H1 (cell line): Measurements from ENCODE around the gene CCR9. TPM values are rescaled to one million over a fixed set of nuclear protein-coding genes. Genes with fewer than 3 reads are reported as not detected.

Experiments used
- CTCF ChIA-PET: fragments of 300-600 bp; sonication (Branson Sonifier 250); formaldehyde crosslinking; loops from one replicate; lab custom pipeline; 2021; ENCODE audit not compliant: partially characterized antibody; lab: Charles Lee
- POLR2A ChIA-PET: fragments of 300-600 bp; sonication (Branson Sonifier 250); formaldehyde crosslinking; loops from one replicate; lab custom pipeline; 2021; ENCODE audit warnings: inconsistent platforms; ENCODE audit not compliant: partially characterized antibody; lab: Charles Lee
- DNase-seq, 2 experiments: peaks; one replicate each; pipeline versions ENCODE4 v3.0.0 to v3.0.0-alpha.2; 2010 to 2022; ENCODE audit warnings: low spot score in 2 of 2, low read depth in 1 of 2, mixed read lengths in 1 of 2
- FAIRE-seq: peaks from 2 replicates; lab custom pipeline; 2011; peaks lifted over from hg19 to GRCh38; lab: Jason Lieb, UNC
- H2AFZ ChIP-seq: 2 replicates; pipeline ENCODE4 v1.8.1; 2012; ENCODE audit warnings: low read length, inconsistent platforms
- H2AK5ac ChIP-seq: 2 replicates; pipeline ENCODE4 v1.6.1; 2013; ENCODE audit warnings: low read depth, low read length
- H2BK120ac ChIP-seq: replicated peaks from 2 replicates; pipeline ENCODE3; 2013; ENCODE audit warnings: low read depth, low read length, inconsistent platforms
- H2BK12ac ChIP-seq: 2 replicates; pipeline ENCODE4 v1.6.1; 2013; ENCODE audit warnings: low read depth, low read length
- H2BK15ac ChIP-seq: 2 replicates; pipeline ENCODE4 v1.6.1; 2013; ENCODE audit warnings: low read length
- H2BK20ac ChIP-seq: 2 replicates; pipeline ENCODE4 v1.6.1; 2013; ENCODE audit warnings: low read length
- H2BK5ac ChIP-seq: 2 replicates; pipeline ENCODE4 v1.6.1; 2013; ENCODE audit warnings: low read depth, low read length
- H3K14ac ChIP-seq: 2 replicates; pipeline ENCODE4 v1.6.1; 2013; ENCODE audit warnings: inconsistent platforms; ENCODE audit not compliant: insufficient read length
- H3K18ac ChIP-seq: 2 replicates; pipeline ENCODE4 v1.6.1; 2013; ENCODE audit warnings: low read length; ENCODE audit errors: extremely low read depth
- H3K23ac ChIP-seq: 2 replicates; pipeline ENCODE4 v1.6.1; 2013; ENCODE audit warnings: inconsistent platforms; ENCODE audit not compliant: insufficient read length
- H3K23me2 ChIP-seq: 2 replicates; pipeline ENCODE4 v1.6.1; 2013; ENCODE audit warnings: low read depth, low read length
- H3K27ac ChIP-seq: 2 replicates; pipeline ENCODE4 v1.6.1; 2011; ENCODE audit warnings: low read depth, low read length, inconsistent platforms
- H3K27me3 ChIP-seq, 4 experiments: replicated peaks in 1 of 4; 1 replicate in 1 of 4; 2 replicates in 3 of 4; pipeline versions ENCODE4 v1.6.1 to v1.8.1; 2011 to 2013; ENCODE audit warnings: low read length in 3 of 4, mild to moderate bottlenecking in 3 of 4, inconsistent platforms in 2 of 4, mixed read lengths in 2 of 4, moderate library complexity in 1 of 4; ENCODE audit not compliant: control insufficient read depth in 3 of 4, insufficient read depth in 3 of 4; ENCODE audit errors: extremely low read depth in 1 of 4
- H3K36me3 ChIP-seq, 4 experiments: 2 replicates each; pipeline versions ENCODE4 v1.6.1 to v1.8.1; 2011 to 2013; ENCODE audit warnings: mild to moderate bottlenecking in 4 of 4, low read length in 3 of 4, moderate library complexity in 2 of 4, control low read depth in 1 of 4, inconsistent platforms in 1 of 4; ENCODE audit not compliant: insufficient read depth in 4 of 4, control insufficient read depth in 2 of 4
- H3K4ac ChIP-seq: replicated peaks from 2 replicates; pipeline ENCODE3; 2013; ENCODE audit warnings: low read length, low read depth, mixed read lengths, inconsistent platforms; ENCODE audit not compliant: insufficient read length
- H3K4me1 ChIP-seq, 4 experiments: replicated peaks in 1 of 4; 1 replicate in 1 of 4; 2 replicates in 3 of 4; pipeline versions ENCODE4 v1.6.1 to v1.8.1; 2011 to 2013; ENCODE audit warnings: low read length in 3 of 4, inconsistent platforms in 2 of 4, mixed read lengths in 1 of 4; ENCODE audit not compliant: insufficient read depth in 4 of 4, control insufficient read depth in 3 of 4
- H3K4me2 ChIP-seq, 2 experiments: 2 replicates each; pipeline versions ENCODE4 v1.6.1 to v1.8.1; 2011 to 2013; ENCODE audit warnings: low read depth in 2 of 2, low read length in 2 of 2, control low read depth in 1 of 2, inconsistent platforms in 1 of 2, mild to moderate bottlenecking in 1 of 2; ENCODE audit not compliant: insufficient read depth in 1 of 2
- H3K4me3 ChIP-seq, 4 experiments: fragments of 200-600, 300-600 bp in 1 of 4; sonication (generic), shearing (Covaris generic), sonication (Bioruptor Twin) in 1 of 4; 2 replicates each; pipeline versions ENCODE4 v1.5.1 to v1.8.1; 2011 to 2016; ENCODE audit warnings: low read length in 4 of 4, low read depth in 3 of 4, control low read depth in 2 of 4, inconsistent platforms in 2 of 4, mild to moderate bottlenecking in 2 of 4, mixed read lengths in 1 of 4, moderate library complexity in 1 of 4; ENCODE audit not compliant: insufficient read depth in 2 of 4; ENCODE audit errors: extremely low read depth in 1 of 4
- H3K56ac ChIP-seq: replicated peaks from 2 replicates; pipeline ENCODE3; 2013; ENCODE audit warnings: low read depth, mild to moderate bottlenecking, mixed read lengths, low read length, inconsistent platforms; ENCODE audit not compliant: insufficient read length
- H3K79me1 ChIP-seq: 2 replicates; pipeline ENCODE4 v1.6.1; 2013; ENCODE audit warnings: low read depth, low read length, control low read depth
- H3K79me2 ChIP-seq, 2 experiments: 2 replicates each; pipeline versions ENCODE4 v1.6.1 to v1.8.1; 2012 to 2013; ENCODE audit warnings: low read length in 2 of 2, mild to moderate bottlenecking in 2 of 2, inconsistent platforms in 1 of 2; ENCODE audit not compliant: insufficient read depth in 2 of 2, control insufficient read depth in 1 of 2
- H3K9ac ChIP-seq, 4 experiments: replicated peaks in 1 of 4; 1 replicate in 1 of 4; 2 replicates in 3 of 4; pipeline versions ENCODE4 v1.6.1 to v1.8.1; 2011 to 2013; ENCODE audit warnings: low read depth in 3 of 4, low read length in 3 of 4, control low read depth in 2 of 4, mild to moderate bottlenecking in 2 of 4, moderate library complexity in 2 of 4, inconsistent platforms in 1 of 4; ENCODE audit errors: extremely low read depth in 1 of 4
- H3K9me3 ChIP-seq, 2 experiments: 2 replicates each; pipeline versions ENCODE4 v1.6.1 to v1.8.1; 2012 to 2013; ENCODE audit warnings: mild to moderate bottlenecking in 2 of 2, moderate library complexity in 2 of 2, control low read depth in 1 of 2, inconsistent platforms in 1 of 2, low read depth in 1 of 2, low read length in 1 of 2, mixed read lengths in 1 of 2; ENCODE audit not compliant: insufficient read depth in 2 of 2
- H4K20me1 ChIP-seq, 2 experiments: replicated peaks in 1 of 2; 2 replicates each; pipeline versions ENCODE3 to v1.8.1; 2011 to 2013; ENCODE audit warnings: inconsistent platforms in 2 of 2, low read length in 2 of 2, mild to moderate bottlenecking in 1 of 2; ENCODE audit not compliant: insufficient read depth in 2 of 2, control insufficient read depth in 1 of 2
- H4K5ac ChIP-seq: 2 replicates; pipeline ENCODE4 v1.6.1; 2013; ENCODE audit warnings: low read length, low read depth, mixed read lengths, inconsistent platforms; ENCODE audit not compliant: insufficient read length
- H4K8ac ChIP-seq: 2 replicates; pipeline ENCODE4 v1.8.0; 2013; ENCODE audit warnings: mild to moderate bottlenecking, moderate library complexity, low read length, inconsistent platforms; ENCODE audit not compliant: insufficient read depth; ENCODE audit errors: extremely low read depth
- H4K91ac ChIP-seq: replicated peaks from 2 replicates; pipeline ENCODE3; 2013; ENCODE audit warnings: low read length, mixed read lengths, inconsistent platforms; ENCODE audit not compliant: insufficient read length
- CTCF ChIP-seq, 3 experiments: IDR thresholded peaks; 1 replicate in 2 of 3; 2 replicates in 1 of 3; pipeline versions ENCODE4 v1.5.1 to v1.6.1; 2011; ENCODE audit warnings: low read length in 3 of 3, mild to moderate bottlenecking in 3 of 3, inconsistent platforms in 2 of 3, low read depth in 1 of 3, moderate library complexity in 1 of 3; ENCODE audit not compliant: insufficient read depth in 1 of 3; ENCODE audit errors: control extremely low read depth in 1 of 3
- EGR1 ChIP-seq: IDR thresholded peaks from 2 replicates; pipeline ENCODE4 v1.6.1; 2011; ENCODE audit warnings: low read depth, low read length, borderline replicate concordance
- EP300 ChIP-seq, 2 experiments: IDR thresholded peaks; 1 replicate in 1 of 2; 2 replicates in 1 of 2; pipeline ENCODE4 v1.6.1; 2011 to 2012; ENCODE audit warnings: low read depth in 2 of 2, low read length in 2 of 2, mild to moderate bottlenecking in 2 of 2, borderline replicate concordance in 1 of 2, inconsistent platforms in 1 of 2, moderate library complexity in 1 of 2
- GTF2F1 ChIP-seq: IDR thresholded peaks from 2 replicates; pipeline ENCODE4 v1.6.1; 2012; ENCODE audit warnings: low read depth, low read length, improper control_type of control experiment, borderline replicate concordance
- HDAC2 ChIP-seq, 2 experiments: fragments of 300-600 bp in 1 of 2; sonication (generic) in 1 of 2; IDR thresholded peaks; 2 replicates each; pipeline ENCODE4 v1.6.1; 2011 to 2012; ENCODE audit warnings: low read depth in 2 of 2, low read length in 2 of 2, mild to moderate bottlenecking in 2 of 2, moderate library complexity in 2 of 2, borderline replicate concordance in 1 of 2, inconsistent platforms in 1 of 2
- HDAC6 ChIP-seq: IDR thresholded peaks from one replicate; pipeline ENCODE4 v1.7.1; 2012; ENCODE audit warnings: low read depth, mild to moderate bottlenecking, inconsistent platforms, low read length, moderate library complexity
- MAX ChIP-seq: IDR thresholded peaks from 2 replicates; pipeline ENCODE4 v1.6.1; 2012; ENCODE audit warnings: inconsistent platforms
- NRF1 ChIP-seq: IDR thresholded peaks from 2 replicates; pipeline ENCODE4 v1.6.1; 2011; ENCODE audit warnings: mild to moderate bottlenecking, low read depth, low read length, improper control_type of control experiment
- RNF2 ChIP-seq: fragments of 200-900, 300-1000 bp; sonication (generic); IDR thresholded peaks from 2 replicates; pipeline ENCODE4 v1.7.1; 2016; ENCODE audit warnings: borderline replicate concordance, low read depth, mild to moderate bottlenecking, antibody characterized with exemption, low read length; ENCODE audit not compliant: poor library complexity, severe bottlenecking; ENCODE audit errors: missing control alignments
- SIRT6 ChIP-seq: IDR thresholded peaks from one replicate; pipeline ENCODE4 v1.7.1; 2012; ENCODE audit warnings: low read length, inconsistent platforms
- SP1 ChIP-seq: IDR thresholded peaks from 2 replicates; pipeline ENCODE4 v1.6.1; 2011; ENCODE audit warnings: low read depth, low read length
- WGBS, 2 experiments: shearing (Covaris generic) in 1 of 2; methylation state at CpG; one replicate each; pipeline versions ENCODE4 v1.1.6 to v1.1.7; 2013 to 2015; ENCODE audit warnings: low lambda C conversion rate in 2 of 2, mixed read lengths in 2 of 2, inconsistent platforms in 1 of 2, low coverage in 1 of 2, missing lambda C conversion rate in 1 of 2; ENCODE audit not compliant: insufficient replicate concordance in 2 of 2, insufficient coverage in 1 of 2, insufficient read length in 1 of 2; ENCODE audit errors: extremely low coverage in 1 of 2, missing lambda C conversion rate in 1 of 2; 5-methylcytosine and 5-hydroxymethylcytosine counted together
- polyA plus RNA-seq, 7 experiments: library from polyadenylated mRNA; depleted of rRNA in 3 of 7; stranded (reverse) in 5 of 7; unstranded in 2 of 7; fragments of >200 nt in 5 of 7; fragments of 200-250 nt in 2 of 7; gene quantifications; 1 replicate in 5 of 7; 2 replicates in 1 of 7; 4 replicates in 1 of 7; pipeline versions ENCODE4 v1.2.1 to v1.2.3, GENCODE V29; 2011 to 2013; ENCODE audit warnings: missing spikeins in 2 of 7, mixed read lengths in 2 of 7
- total RNA-seq: library from RNA; stranded (reverse); fragmentation: NEBNext Ultra II Directional; extraction: Animal tissue kit (Norgen Biotek cat#: 25700); gene quantifications from 2 replicates; pipeline ENCODE4 v1.2.1, GENCODE V29; 2021

CCR9 gene
- total and polyA plus RNA-seq, 2 of the 8 experiments (the other 6 are each of a cell fraction or from before 2014, with no cell fraction given) = not detected

- CTCF ChIA-PET = interaction anchor here (1.0 to 1.6 kb wide), 3 partner anchors 9 to 15 kb away, joined by 3 read pairs; no protein-coding TSS in a partner anchor
- FAIRE-seq = no peak
- no peaks in the 10 kb centered on the region for H3K27me3 ChIP-seq
- TF ChIP-seq HDAC2 (IDR thresholded peaks at IDR 0.05; ENCODE audit: borderline replicate concordance in 1 of 2, low read depth in 2 of 2, low read length in 2 of 2) (no peak), GTF2F1 (no peak), CTCF (IDR thresholded peaks at IDR 0.05; ENCODE audit: control extremely low read depth in 1 of 3, insufficient read depth in 1 of 3, low read depth in 1 of 3, low read length in 3 of 3) (no peak), HDAC6 (no peak), EP300 (IDR thresholded peaks at IDR 0.05; ENCODE audit: borderline replicate concordance in 1 of 2, low read depth in 2 of 2, low read length in 2 of 2) (no peak), SP1 (no peak), NRF1 (no peak), MAX (no peak), EGR1 (no peak), RNF2 (no peak), SIRT6 (no peak)
These were observed 60.0 kb downstream of the CCR9 start for GRCh38 chr3:45946307-45946706.

More at GRCh38 chr3:45946307-45946706, 60.0 kb downstream of the CCR9 start:
- Histone ChIP-seq H2BK5ac (no peak overlapping the region), H3K18ac (no peak overlapping the region), H3K79me2 (no peaks in the 10 kb centered on the region), H3K9ac (no peak overlapping the region), H3K23ac (no peak overlapping the region), H3K4ac (no peak overlapping the region), H3K4me1 (no peaks in the 10 kb centered on the region), H3K23me2 (no peaks in the 10 kb centered on the region), H3K36me3 (peaks cover 2 to 35% (median 29%) of the 10 kb centered on the region in 4 experiments; a peak in 7 of 8 replicates), H2BK120ac (no peak overlapping the region), H3K79me1 (no peaks in the 10 kb centered on the region), H4K91ac (no peak overlapping the region), H3K27ac (no peak overlapping the region), H3K4me2 (no peak overlapping the region), H2AK5ac (no peak overlapping the region), H2BK12ac (no peak overlapping the region), H3K9me3 (no peaks in the 10 kb centered on the region), H2BK20ac (no peak overlapping the region), H4K8ac (no peak overlapping the region), H4K20me1 (peaks cover 1 to 4% of the 10 kb centered on the region in 2 experiments), H3K56ac (no peak overlapping the region), H3K14ac (no peak overlapping the region), H3K4me3 (no peak overlapping the region), H2AFZ (no peak overlapping the region), H2BK15ac (no peak overlapping the region), H4K5ac (no peak overlapping the region)
- DNase-seq = no peak
- WGBS, 2 experiments = 100% methylated on average over 1 of the region's 1 CpG; no CpG with 5 or more reads in 1 of the 2 experiments
- POLR2A ChIA-PET = no interaction called here
